Neural cell (in vitro differentiated cells): ENCODE measurements around the gene SMTN.

Source experiments
- EP300 ChIP-seq: fragments of 450-650 bp; conservative IDR thresholded peaks from 2 replicates; pipeline ENCODE4 v1.6.1; 2014; ENCODE audit warnings: antibody characterized with exemption, mild to moderate bottlenecking, moderate library complexity; ENCODE audit not compliant: poor library complexity, severe bottlenecking
- EZH2 ChIP-seq: fragments of 200-600, 300-800 bp; shearing (Covaris generic), sonication (generic); IDR thresholded peaks from 2 replicates; pipeline ENCODE4 v1.6.1; 2014; ENCODE audit warnings: antibody characterized with exemption, low read length, borderline replicate concordance, mild to moderate bottlenecking; ENCODE audit not compliant: insufficient read depth, poor library complexity, severe bottlenecking
- POLR2AphosphoS5 ChIP-seq: IDR thresholded peaks from 2 replicates; pipeline ENCODE4 v1.6.1; 2012
- TAF1 ChIP-seq: IDR thresholded peaks from 2 replicates; pipeline ENCODE4 v1.6.1; 2012; ENCODE audit warnings: low read depth
- TF ChIP-seq, protein P1 (sequence below): fragments of 450-650 bp; IDR thresholded peaks from 2 replicates; pipeline ENCODE4 v1.5.1; 2014; ENCODE audit warnings: antibody characterized with exemption, mild to moderate bottlenecking, moderate library complexity; ENCODE audit not compliant: poor library complexity, severe bottlenecking

DNA sequence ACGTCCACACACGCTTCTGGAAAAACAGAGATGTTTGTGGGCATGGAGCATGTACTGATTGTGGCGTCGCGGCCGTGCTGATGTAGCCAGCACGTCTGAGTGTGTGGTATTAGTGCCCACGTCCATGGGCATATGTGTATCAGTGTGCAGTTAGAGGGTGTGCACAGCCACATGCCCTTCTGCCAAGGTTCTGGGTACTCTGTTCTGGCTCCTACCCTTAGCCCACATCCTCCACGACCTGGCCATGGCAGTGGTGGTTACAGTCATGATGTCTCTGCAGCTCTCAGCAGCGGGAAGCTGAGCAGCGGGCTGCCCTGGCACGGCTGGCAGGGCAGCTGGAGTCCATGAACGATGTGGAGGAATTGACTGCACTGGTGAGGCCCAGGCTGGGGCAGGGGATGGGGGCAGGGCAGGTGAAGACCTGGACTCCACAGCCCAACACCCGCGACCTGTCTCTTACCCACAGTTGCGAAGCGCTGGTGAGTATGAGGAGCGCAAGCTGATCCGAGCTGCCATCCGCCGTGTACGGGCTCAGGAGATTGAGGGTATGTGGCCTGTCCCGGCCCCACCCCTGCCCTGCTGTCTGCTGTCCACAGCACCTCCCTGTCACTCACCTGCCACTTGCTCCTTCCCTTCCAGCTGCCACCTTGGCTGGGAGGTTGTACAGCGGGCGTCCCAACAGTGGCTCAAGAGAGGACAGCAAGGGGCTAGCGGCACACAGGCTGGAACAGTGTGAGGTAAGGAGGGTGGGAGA lies 7.3 kb downstream of the SMTN start:
- TF ChIP-seq, protein P1, sequence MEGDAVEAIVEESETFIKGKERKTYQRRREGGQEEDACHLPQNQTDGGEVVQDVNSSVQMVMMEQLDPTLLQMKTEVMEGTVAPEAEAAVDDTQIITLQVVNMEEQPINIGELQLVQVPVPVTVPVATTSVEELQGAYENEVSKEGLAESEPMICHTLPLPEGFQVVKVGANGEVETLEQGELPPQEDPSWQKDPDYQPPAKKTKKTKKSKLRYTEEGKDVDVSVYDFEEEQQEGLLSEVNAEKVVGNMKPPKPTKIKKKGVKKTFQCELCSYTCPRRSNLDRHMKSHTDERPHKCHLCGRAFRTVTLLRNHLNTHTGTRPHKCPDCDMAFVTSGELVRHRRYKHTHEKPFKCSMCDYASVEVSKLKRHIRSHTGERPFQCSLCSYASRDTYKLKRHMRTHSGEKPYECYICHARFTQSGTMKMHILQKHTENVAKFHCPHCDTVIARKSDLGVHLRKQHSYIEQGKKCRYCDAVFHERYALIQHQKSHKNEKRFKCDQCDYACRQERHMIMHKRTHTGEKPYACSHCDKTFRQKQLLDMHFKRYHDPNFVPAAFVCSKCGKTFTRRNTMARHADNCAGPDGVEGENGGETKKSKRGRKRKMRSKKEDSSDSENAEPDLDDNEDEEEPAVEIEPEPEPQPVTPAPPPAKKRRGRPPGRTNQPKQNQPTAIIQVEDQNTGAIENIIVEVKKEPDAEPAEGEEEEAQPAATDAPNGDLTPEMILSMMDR: no peak
- TF ChIP-seq POLR2AphosphoS5: no peak
- no peak for TF ChIP-seq EZH2
- TF ChIP-seq TAF1: no peak
- no peak for TF ChIP-seq EP300
